GM12878 (cell line): Measurements from ENCODE around the gene NBEA.

Experiments
- CTCF ChIP-seq, 3 experiments: IDR thresholded peaks in 2 of 3; conservative IDR thresholded peaks in 1 of 3; 2 replicates each; pipeline ENCODE4 v1.5.1; 2011; ENCODE audit warnings: low read depth in 3 of 3, low read length in 3 of 3, mild to moderate bottlenecking in 3 of 3, control low read depth in 2 of 3, moderate library complexity in 2 of 3, inconsistent platforms in 1 of 3, mixed read lengths in 1 of 3; ENCODE audit not compliant: control insufficient read depth in 2 of 3, insufficient read depth in 1 of 3; ENCODE audit errors: extremely low read depth in 1 of 3
- EGR1 ChIP-seq, 2 experiments: IDR thresholded peaks; 1 replicate in 1 of 2; 2 replicates in 1 of 2; pipeline ENCODE4 v1.6.1; 2011 to 2012; ENCODE audit warnings: low read depth in 2 of 2, low read length in 2 of 2, borderline replicate concordance in 1 of 2, mild to moderate bottlenecking in 1 of 2, moderate library complexity in 1 of 2
- EP300 ChIP-seq, 2 experiments: fragments of 150-350 bp in 1 of 2; IDR thresholded peaks; 2 replicates each; pipeline ENCODE4 v1.6.1; 2011 to 2012; ENCODE audit warnings: low read depth in 2 of 2, low read length in 2 of 2, borderline replicate concordance in 1 of 2, improper control_type of control experiment in 1 of 2, inconsistent platforms in 1 of 2; ENCODE audit not compliant: control insufficient read depth in 1 of 2
- PAX8 ChIP-seq: fragments of 450-650 bp; IDR thresholded peaks from 2 replicates; pipeline ENCODE4 v1.6.1; 2017; ENCODE audit warnings: mild to moderate bottlenecking, moderate library complexity
- PKNOX1 ChIP-seq: fragments of 450-650 bp; IDR thresholded peaks from 2 replicates; pipeline ENCODE4 v1.6.1; 2016; ENCODE audit warnings: mild to moderate bottlenecking
- POLR2A ChIP-seq: IDR thresholded peaks from 2 replicates; pipeline ENCODE4 v1.6.1; 2011; ENCODE audit warnings: low read depth, mild to moderate bottlenecking, low read length
- POLR2AphosphoS2 ChIP-seq: IDR thresholded peaks from 2 replicates; pipeline ENCODE4 v1.6.1; 2011; ENCODE audit warnings: low read depth, mild to moderate bottlenecking, low read length, improper control_type of control experiment, moderate library complexity
- RELA ChIP-seq: fragments of 450-650 bp; IDR thresholded peaks from 2 replicates; pipeline ENCODE4 v1.8.0; 2014; ENCODE audit warnings: borderline replicate concordance; ENCODE audit not compliant: partially characterized antibody
- RFX5 ChIP-seq: IDR thresholded peaks from 2 replicates; pipeline ENCODE4 v1.6.1; 2011; ENCODE audit warnings: low read depth, low read length, improper control_type of control experiment
- SIN3A ChIP-seq: IDR thresholded peaks from 2 replicates; pipeline ENCODE4 v1.6.1; 2012; ENCODE audit warnings: low read depth, low read length, improper control_type of control experiment
- SMAD1 ChIP-seq: fragments of 450-650 bp; IDR thresholded peaks from 2 replicates; pipeline ENCODE4 v1.6.1; 2018; ENCODE audit warnings: mild to moderate bottlenecking, low read depth; ENCODE audit not compliant: partially characterized antibody
- SMC3 ChIP-seq: IDR thresholded peaks from 2 replicates; pipeline ENCODE4 v1.6.1; 2011; ENCODE audit warnings: low read length, improper control_type of control experiment, borderline replicate concordance
- USF2 ChIP-seq: IDR thresholded peaks from 2 replicates; pipeline ENCODE4 v1.6.1; 2011; ENCODE audit warnings: low read depth, low read length, improper control_type of control experiment, borderline replicate concordance
- ZNF274 ChIP-seq: IDR thresholded peaks from one replicate; pipeline ENCODE4 v1.8.0; 2011; ENCODE audit not compliant: insufficient read length, insufficient read depth

- TF ChIP-seq USF2 (no peak), POLR2AphosphoS2 (no peak), PAX8 (no peak), PKNOX1 (no peak), SIN3A (no peak), SMC3 (no peak), RFX5 (no peak), POLR2A (no peak), EP300 (IDR thresholded peaks at IDR 0.05; ENCODE audit: borderline replicate concordance in 1 of 2, control insufficient read depth in 1 of 2, low read depth in 2 of 2, low read length in 2 of 2) (no peak), EGR1 (IDR thresholded peaks at IDR 0.05; ENCODE audit: borderline replicate concordance in 1 of 2, low read depth in 2 of 2, low read length in 2 of 2) (no peak), CTCF (IDR thresholded peaks at IDR 0.05 in 2 of 3, conservative IDR thresholded peaks at IDR 0.05 in 1 of 3; ENCODE audit: control insufficient read depth in 2 of 3, extremely low read depth in 1 of 3, insufficient read depth in 1 of 3, low read depth in 3 of 3, low read length in 3 of 3) (no peak), RELA (no peak), ZNF274 (no peak), SMAD1 (no peak)
These were observed 451.8 kb downstream of the NBEA start for GRCh38 chr13:35393886-35394285.
